Jurkat, Clone E6-1 (cell line): ENCODE data around the gene GMFB. TPM values are rescaled to one million over a fixed set of nuclear protein-coding genes. Genes with fewer than 3 reads are reported as not detected.

ENCODE experiments used
- DNase-seq: peaks from one replicate; pipeline ENCODE4 v3.0.0-alpha.2; 2011; ENCODE audit warnings: low read depth, low spot score
- H3K4me3 ChIP-seq: 2 replicates; pipeline ENCODE4 v1.5.1; 2011; ENCODE audit warnings: mild to moderate bottlenecking, low read length, control low read depth, moderate library complexity
- polyA plus RNA-seq: library from polyadenylated mRNA; unstranded; fragments of >200 nt; gene quantifications from one replicate; pipeline ENCODE4 v1.2.1, GENCODE V29; 2012; ENCODE audit warnings: missing spikeins; ENCODE audit not compliant: insufficient read length, insufficient read depth

GMFB gene
- polyA plus RNA-seq = 28.0 TPM

DNA sequence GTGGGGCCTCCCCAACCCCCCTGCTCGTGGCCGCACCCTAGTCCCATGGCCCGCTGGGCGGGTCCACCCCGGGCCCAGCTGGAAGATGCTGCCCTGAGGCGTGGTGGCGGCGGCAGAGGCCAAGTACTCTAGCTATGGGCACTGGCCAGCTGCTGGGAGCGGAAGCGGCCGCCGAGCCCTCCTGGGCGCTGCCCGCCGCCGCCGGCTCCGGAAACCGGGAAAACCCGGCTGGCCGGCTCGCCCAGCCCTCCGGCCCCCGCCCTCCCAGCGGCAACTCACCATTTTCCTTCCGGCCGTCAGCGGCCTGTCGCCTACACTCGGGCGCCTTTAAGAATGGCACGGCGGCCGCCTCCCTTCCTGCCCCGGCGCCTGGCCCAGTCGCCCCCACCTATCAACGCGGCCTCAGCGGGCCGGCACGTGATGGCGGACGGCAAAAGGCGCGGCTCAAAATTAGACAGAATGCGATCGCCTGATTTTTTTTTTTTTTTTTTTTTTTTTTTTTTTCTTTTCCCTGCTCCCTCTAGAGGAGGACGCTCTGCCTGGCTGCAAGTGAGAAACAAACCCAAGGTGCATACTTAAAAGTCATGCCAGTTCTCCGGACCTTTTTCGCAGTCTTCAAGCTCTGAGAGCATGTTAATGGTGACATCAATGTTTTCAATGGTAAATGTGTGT lies at the start of gene GMFB:
Gene GMFB, minus strand, starts transcription at position 335 of the 672 bp plus-strand sequence. Its CDS starts 53 bp downstream, at position 282.
- H3K4me3 ChIP-seq = peak within 1 kb of the TSS; percentile 89

GRCh38 chr14:54538055-54538454 lies 49.3 kb upstream of the GMFB start:
- no peak overlapping the region for H3K4me3 ChIP-seq
- DNase-seq = no peak

More for the DNA sequence above, at the start of gene GMFB:
- DNase-seq = peak; percentile 90

- no peak for DNase-seq
- H3K4me3 ChIP-seq = no peak overlapping the region
Observed at GRCh38 chr14:54537651-54538050, 48.9 kb upstream of the GMFB start.

DNA sequence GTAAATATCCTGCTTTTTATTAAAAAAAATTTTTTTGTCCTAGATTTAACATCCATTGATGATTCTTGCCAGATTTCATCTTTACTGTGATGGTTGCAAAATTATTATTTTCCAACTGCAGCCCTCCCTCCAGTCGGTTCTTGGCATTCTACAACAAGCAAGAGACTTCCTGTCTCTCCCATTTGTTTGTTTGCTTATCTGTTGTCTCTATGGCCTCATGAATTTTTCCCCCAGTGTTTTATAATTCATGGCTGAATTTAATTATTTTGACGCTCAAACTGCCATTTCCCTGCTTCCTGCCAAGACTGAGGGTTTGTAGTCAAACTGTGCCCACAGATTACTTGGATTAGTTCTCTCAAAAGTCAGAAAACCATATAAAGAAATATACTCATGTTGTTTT lies 46.9 kb upstream of the GMFB start:
- no peak overlapping the region for H3K4me3 ChIP-seq
- DNase-seq = no peak

DNA sequence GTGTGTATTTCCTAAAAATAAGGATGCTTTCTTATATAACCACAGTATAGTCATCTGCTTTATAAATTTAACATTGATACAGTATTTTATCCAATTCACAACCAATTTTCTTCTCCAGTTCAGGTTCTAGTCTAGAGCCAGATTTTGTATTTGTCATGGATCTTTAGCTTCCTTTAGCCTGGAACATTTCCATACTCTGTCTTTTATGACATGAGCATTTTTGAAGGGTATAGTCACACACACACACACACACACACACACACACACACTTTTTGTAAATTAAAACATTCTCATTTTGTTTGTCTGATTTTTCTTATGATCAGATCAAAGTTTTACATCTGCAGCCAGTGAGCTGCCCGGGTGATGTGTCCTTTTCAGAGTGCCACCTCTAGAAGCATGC lies 46.3 kb upstream of the GMFB start:
- H3K4me3 ChIP-seq = no peak overlapping the region
- no peak for DNase-seq

DNA sequence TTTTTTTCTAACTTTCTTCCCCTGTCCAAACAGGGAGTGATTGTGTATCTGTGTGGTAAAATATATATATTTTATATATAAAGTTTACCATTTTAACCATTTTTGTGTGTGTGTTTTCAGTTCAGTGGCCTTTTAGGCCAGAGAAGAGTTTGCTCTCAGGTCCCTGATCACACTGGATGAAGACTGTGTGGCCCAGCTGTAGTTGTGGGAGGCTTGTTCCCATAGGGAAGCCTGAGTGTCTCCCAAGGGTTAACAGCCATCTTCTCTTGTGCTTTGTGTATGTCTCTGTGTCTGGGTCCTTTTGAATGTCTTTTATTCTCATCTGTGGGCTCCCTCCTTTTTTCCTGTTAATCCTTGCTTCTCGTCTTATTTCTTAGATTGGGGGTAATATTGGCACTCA lies 44.3 kb upstream of the GMFB start:
- no peak overlapping the region for H3K4me3 ChIP-seq
- DNase-seq = no peak

DNA sequence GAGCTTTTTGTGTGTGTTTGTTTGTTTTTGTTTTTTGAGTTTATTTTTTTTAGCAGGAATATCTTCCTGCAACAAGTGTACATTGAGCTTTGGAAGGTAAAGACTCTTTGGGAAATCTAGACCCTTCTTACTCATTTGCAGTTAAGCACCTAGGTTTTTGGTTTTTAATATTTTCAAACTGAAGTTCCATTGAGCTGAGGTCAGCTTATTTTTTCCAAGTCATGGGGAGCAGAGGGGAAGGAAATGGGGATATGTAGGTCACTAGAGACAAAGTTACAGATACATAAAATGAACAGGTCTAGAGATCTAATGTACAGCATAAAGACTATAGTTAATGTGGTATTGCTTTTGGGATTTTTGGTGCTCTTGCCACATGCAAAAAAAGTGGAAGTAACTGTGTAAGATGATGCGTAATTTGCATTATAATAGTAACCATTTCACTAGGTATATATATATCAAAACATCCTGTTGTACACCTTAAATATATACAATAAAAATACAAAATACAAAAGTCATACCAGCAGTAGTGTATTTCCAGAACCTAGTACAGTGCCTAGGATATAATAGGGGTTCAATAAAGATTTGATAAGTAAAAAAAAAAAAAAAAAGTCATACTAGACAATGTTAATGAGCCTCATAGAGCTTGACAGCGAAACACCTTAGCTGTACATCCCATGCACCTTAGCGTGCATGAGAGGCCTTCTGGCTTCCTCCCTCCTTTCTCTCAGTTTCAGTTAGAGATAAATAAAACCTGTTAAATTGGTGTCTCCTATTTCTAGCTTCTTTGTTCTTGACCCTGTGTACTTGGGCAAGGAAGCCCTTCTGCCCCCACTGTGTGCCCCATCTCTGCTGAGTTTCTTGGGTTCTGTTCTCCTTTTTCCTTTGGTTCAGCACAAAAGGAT lies 43.6 kb upstream of the GMFB start:
- DNase-seq = no peak
- H3K4me3 ChIP-seq = no peak overlapping the region

DNA sequence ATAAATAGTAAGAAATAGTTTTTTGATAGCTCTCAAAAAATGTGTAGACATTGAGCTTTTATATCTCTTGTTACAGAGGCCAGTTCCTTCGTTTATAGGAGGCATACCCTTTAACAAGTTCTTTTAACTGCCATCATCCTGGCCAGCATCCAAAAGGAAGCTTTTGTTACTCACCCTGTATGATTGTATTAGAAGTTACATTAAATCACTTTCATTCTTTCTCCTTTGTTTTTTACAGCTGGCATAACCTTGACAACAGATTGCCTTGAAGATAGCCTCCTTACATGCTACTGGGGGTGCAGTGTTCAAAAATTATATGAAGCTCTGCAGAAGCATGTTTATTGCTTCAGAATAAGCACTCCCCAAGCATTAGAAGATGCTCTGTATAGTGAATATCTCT lies 41.0 kb upstream of the GMFB start:
- no peak overlapping the region for H3K4me3 ChIP-seq
- no peak for DNase-seq

- no peak overlapping the region for H3K4me3 ChIP-seq
- no peak for DNase-seq
Observed at GRCh38 chr14:54528973-54529372, 40.2 kb upstream of the GMFB start.

- H3K4me3 ChIP-seq = no peak overlapping the region
- no peak for DNase-seq
Observed at GRCh38 chr14:54524410-54524809, 35.6 kb upstream of the GMFB start.

DNA sequence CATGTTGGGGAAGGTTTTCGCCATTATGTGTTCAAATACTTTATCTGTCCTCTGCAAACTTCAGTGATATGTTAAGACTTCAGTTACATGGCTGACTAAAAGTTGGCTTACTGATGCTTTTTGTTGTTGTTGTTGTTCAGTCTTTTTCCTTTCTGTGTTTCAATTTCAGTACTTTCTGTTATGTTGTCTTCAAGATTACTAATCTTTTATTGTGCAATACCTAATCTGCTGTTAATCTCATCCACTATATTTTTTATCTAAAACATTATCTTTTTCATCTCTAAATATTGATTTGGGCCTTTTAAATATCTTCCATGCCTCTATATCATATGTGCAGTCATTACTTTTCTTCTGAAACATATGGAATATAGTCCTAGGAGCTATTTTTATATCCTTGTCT lies 27.9 kb upstream of the GMFB start:
- H3K4me3 ChIP-seq = no peak overlapping the region
- DNase-seq = no peak

DNA sequence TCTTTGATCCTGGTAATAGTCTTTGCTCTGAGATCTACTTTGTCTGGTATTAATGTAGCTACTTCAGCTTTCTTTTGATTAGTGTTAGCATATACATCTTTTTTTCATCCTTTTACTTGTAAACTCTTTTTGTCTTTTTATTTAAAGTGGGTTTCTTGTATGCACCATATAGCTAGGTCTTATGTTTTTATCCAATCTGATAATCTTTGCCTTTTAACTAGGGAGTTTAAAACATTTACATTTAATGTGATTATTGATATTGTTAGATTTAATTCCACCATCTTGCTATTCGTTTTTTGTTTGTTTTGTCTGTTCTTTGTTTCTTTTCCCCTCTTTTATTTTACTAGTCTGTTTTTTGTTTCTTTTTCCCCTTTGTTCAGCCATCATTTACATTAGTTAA lies 26.9 kb upstream of the GMFB start:
- DNase-seq = no peak
- H3K4me3 ChIP-seq = no peak overlapping the region

DNA sequence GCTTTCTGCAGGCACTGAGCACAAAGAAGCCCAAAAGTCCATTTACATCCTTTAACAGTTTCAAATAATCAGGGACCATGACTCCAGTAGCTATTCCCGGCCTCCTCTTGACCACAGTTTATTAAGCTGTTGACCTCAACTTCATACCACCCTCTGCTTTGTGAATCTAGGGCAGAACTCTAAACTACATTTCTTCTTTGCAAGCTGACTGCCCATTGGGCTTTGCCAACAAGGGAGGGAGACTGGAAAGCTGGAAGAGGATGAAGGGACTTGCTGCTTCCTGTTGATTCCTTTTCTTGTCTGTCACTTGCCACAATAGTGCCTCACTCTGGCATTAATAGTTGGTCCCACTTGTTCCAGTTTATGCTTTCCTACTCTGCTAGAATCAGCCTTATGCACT lies 23.6 kb upstream of the GMFB start:
- no peak for DNase-seq
- no peak overlapping the region for H3K4me3 ChIP-seq

GRCh38 chr14:54509546-54510501 lies 21.0 kb upstream of the GMFB start, which contains the start of gene CGRRF1:
CGRRF1 (plus strand) TSS chr14:54509906; CDS start chr14:54509960, 54 bp downstream.
- peak within 1 kb of the TSS; percentile 73 for H3K4me3 ChIP-seq
- peak; percentile 86 for DNase-seq

- H3K4me3 ChIP-seq = no peak overlapping the region
- no peak for DNase-seq
Observed at GRCh38 chr14:54503486-54503885, 14.7 kb upstream of the GMFB start.

DNA sequence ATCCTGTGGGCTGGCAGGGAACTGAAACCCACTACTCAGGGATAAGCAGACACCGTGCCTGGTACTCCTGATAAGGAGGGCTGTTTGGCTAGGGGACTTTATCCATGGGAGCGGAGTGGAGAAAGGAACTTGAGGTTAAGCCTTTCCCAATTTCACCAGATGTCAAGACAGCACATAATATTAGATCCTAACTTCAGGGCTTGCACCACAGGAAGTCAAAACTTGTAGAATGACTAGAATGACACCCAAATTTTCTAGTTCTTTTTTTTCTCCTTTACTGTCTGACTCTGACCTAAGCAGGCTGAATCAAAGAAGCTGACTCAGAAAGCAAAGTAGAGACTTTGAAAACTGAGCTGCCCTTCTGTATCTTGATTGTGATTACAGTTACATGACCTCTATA lies 13.8 kb upstream of the GMFB start:
- no peak overlapping the region for H3K4me3 ChIP-seq
- DNase-seq = no peak

GRCh38 chr14:54501480-54501879 lies 12.7 kb upstream of the GMFB start:
- no peak overlapping the region for H3K4me3 ChIP-seq
- no peak for DNase-seq

GRCh38 chr14:54500744-54501143 lies 12.0 kb upstream of the GMFB start:
- no peak for DNase-seq
- H3K4me3 ChIP-seq = no peak overlapping the region

- H3K4me3 ChIP-seq = no peak overlapping the region
- no peak for DNase-seq
Observed at GRCh38 chr14:54498579-54498978, 9.8 kb upstream of the GMFB start.
